ENCODE results near the gene ADD1. TPM values are rescaled to one million over a fixed set of nuclear protein-coding genes. Genes with fewer than 3 reads are reported as not detected.
"Not testable (repeated sequence)": the region's sequence is repeated elsewhere in the genome, so short reads cannot be mapped to it uniquely, and the experiment has no call there.

Gene ADD1
- polyA plus RNA-seq, 3 donors = 224 to 234 (median 228) TPM

- no peak for DNase-seq (ENCODE audit: low read depth in 3 of 3, low spot score in 2 of 3)
These were observed 72.1 kb downstream of the ADD1 start for GRCh38 chr4:2915789-2916188.

- not testable (repeated sequence) for DNase-seq (ENCODE audit: low read depth in 3 of 3, low spot score in 2 of 3)
These were observed 73.1 kb downstream of the ADD1 start for GRCh38 chr4:2916696-2917095.

GRCh38 chr4:2918300-2918699, 74.7 kb downstream of the ADD1 start:
- not testable (repeated sequence) for DNase-seq (ENCODE audit: low read depth in 3 of 3, low spot score in 2 of 3)

- not testable (repeated sequence) for DNase-seq (ENCODE audit: low read depth in 3 of 3, low spot score in 2 of 3)
These were observed 75.1 kb downstream of the ADD1 start for GRCh38 chr4:2918714-2919113.

- not testable (repeated sequence) for DNase-seq (ENCODE audit: low read depth in 3 of 3, low spot score in 2 of 3)
These were observed 78.9 kb downstream of the ADD1 start for GRCh38 chr4:2922453-2923101.

GRCh38 chr4:2923141-2923551, 79.5 kb downstream of the ADD1 start:
- DNase-seq (ENCODE audit: low read depth in 3 of 3, low spot score in 2 of 3) = no peak

- no peak for DNase-seq (ENCODE audit: low read depth in 3 of 3, low spot score in 2 of 3)
These were observed 80.1 kb downstream of the ADD1 start for GRCh38 chr4:2923668-2924173.

- no peak for DNase-seq (ENCODE audit: low read depth in 3 of 3, low spot score in 2 of 3)
These were observed 80.6 kb downstream of the ADD1 start for GRCh38 chr4:2924286-2924685.

- no peak for DNase-seq (ENCODE audit: low read depth in 3 of 3, low spot score in 2 of 3)
These were observed 81.2 kb downstream of the ADD1 start for GRCh38 chr4:2924765-2925301.

- no peak for DNase-seq (ENCODE audit: low read depth in 3 of 3, low spot score in 2 of 3)
These were observed 81.9 kb downstream of the ADD1 start for GRCh38 chr4:2925496-2925895.

- DNase-seq (ENCODE audit: low read depth in 3 of 3, low spot score in 2 of 3) = no peak
These were observed 82.6 kb downstream of the ADD1 start for GRCh38 chr4:2925931-2926860.

GRCh38 chr4:2927016-2927695, 83.5 kb downstream of the ADD1 start:
- DNase-seq (ENCODE audit: low read depth in 3 of 3, low spot score in 2 of 3) = no peak

- no peak for DNase-seq (ENCODE audit: low read depth in 3 of 3, low spot score in 2 of 3)
These were observed 84.0 kb downstream of the ADD1 start for GRCh38 chr4:2927696-2928075.

- no peak for DNase-seq (ENCODE audit: low read depth in 3 of 3, low spot score in 2 of 3)
These were observed 84.9 kb downstream of the ADD1 start for GRCh38 chr4:2928242-2929176.

- DNase-seq (ENCODE audit: low read depth in 3 of 3, low spot score in 2 of 3) = no peak
These were observed 85.8 kb downstream of the ADD1 start for GRCh38 chr4:2929469-2929868.

GRCh38 chr4:2930135-2930757, 86.6 kb downstream of the ADD1 start:
- DNase-seq (ENCODE audit: low read depth in 3 of 3, low spot score in 2 of 3) = no peak

GRCh38 chr4:2930758-2931511, 87.3 kb downstream of the ADD1 start:
- no peak for DNase-seq (ENCODE audit: low read depth in 3 of 3, low spot score in 2 of 3)

GRCh38 chr4:2931512-2932301, 88.1 kb downstream of the ADD1 start:
- no peak for DNase-seq (ENCODE audit: low read depth in 3 of 3, low spot score in 2 of 3)
